ENCODE results near the gene NR3C1. TPM values are rescaled to one million over a fixed set of nuclear protein-coding genes. Genes with fewer than 3 reads are reported as not detected.

NR3C1 gene
- polyA plus RNA-seq, 4 donors: 30.6 to 86.8 (median 42.2) TPM

GRCh38 chr5:143244000-143244736, 159.3 kb downstream of the NR3C1 start:
- no peak for DNase-seq (ENCODE audit: low read depth in 4 of 4, low spot score in 3 of 4)

- no peak for DNase-seq (ENCODE audit: low read depth in 4 of 4, low spot score in 3 of 4)
Observed at GRCh38 chr5:143243103-143243502, 160.4 kb downstream of the NR3C1 start.

GRCh38 chr5:143241892-143242291, 161.6 kb downstream of the NR3C1 start:
- no peak for DNase-seq (ENCODE audit: low read depth in 4 of 4, low spot score in 3 of 4)

- DNase-seq (ENCODE audit: low read depth in 4 of 4, low spot score in 3 of 4): no peak
Observed at GRCh38 chr5:143239882-143240518, 163.5 kb downstream of the NR3C1 start.

DNA sequence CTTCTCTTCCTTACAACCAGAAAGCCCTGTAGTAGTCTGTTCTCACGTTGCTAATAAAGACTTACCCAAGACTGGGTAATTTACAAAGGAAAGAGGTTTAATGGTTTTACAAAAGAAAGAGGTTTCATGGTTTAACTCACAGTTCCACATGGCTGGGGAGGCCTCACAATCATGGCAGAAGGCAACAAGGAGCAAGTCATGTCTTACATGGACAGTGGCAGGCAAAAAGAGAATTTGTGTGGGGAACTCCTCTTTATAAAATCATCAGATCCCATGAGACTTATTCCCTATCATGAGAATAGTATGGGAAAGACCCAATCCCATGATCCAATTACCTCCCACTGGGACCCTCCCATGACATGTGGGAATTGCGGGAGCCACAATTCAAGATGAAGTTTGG, 164.9 kb downstream of the NR3C1 start:
- no peak for DNase-seq (ENCODE audit: low read depth in 4 of 4, low spot score in 3 of 4)

DNA sequence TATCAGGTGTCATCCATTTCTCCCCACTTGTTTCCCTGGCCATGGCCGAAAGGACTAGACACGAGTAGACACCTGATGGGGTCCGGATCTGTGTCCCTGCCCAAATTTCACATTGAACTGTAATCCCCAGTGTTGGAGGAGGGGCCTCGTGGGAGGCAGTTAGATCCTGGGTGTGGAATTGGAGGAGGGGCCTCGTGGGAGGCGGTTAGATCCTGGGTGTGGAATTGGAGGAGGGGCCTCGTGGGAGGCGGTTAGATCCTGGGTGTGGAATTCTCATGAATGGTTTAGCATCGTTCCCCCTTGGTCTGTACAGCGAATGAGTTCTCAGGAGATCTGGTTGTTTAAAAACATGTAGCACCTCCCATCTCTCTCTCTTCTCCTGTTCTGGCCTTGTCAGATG, 165.8 kb downstream of the NR3C1 start:
- DNase-seq (ENCODE audit: low read depth in 4 of 4, low spot score in 3 of 4): no peak

DNA sequence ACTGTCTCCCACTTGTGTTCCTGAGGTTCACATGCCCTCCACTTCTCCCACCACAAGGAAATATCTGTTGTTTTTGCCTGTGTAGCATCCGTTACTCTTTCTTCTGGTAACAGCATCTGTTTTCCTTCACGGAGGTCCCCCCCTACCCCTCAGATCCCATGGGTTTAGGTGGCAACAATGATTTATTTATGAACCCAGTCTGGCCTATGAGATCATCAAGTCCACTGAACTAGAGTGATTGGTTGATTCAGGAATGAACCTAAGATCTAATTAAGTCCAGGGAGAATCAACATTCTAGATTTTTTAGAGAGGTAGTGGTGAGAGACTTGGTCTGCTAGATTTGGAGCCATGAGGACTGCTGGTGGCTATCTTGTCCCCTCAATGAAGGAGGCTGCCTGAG, 166.8 kb downstream of the NR3C1 start:
- no peak for DNase-seq (ENCODE audit: low read depth in 4 of 4, low spot score in 3 of 4)

DNA sequence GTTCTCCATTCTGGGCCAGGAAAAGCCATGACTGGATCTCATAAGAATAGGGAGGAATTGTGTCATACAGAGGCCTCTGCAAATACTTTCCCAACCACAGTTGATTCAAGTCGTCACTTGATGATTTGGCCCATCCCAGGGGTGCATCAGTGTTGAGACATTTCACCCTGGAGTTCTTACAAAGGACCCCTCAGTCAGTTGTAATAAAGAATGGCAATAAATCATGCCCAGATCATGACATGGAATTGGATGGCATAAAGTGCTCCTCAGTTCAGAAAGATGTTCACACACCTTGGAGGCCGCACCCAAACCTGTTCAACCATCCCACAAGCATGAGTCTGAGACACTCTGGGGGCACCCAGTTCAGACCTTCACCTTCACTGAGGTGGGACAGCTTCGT, 168.1 kb downstream of the NR3C1 start:
- DNase-seq (ENCODE audit: low read depth in 4 of 4, low spot score in 3 of 4): no peak

GRCh38 chr5:143234162-143234842, 169.2 kb downstream of the NR3C1 start:
- no peak for DNase-seq (ENCODE audit: low read depth in 4 of 4, low spot score in 3 of 4)

DNA sequence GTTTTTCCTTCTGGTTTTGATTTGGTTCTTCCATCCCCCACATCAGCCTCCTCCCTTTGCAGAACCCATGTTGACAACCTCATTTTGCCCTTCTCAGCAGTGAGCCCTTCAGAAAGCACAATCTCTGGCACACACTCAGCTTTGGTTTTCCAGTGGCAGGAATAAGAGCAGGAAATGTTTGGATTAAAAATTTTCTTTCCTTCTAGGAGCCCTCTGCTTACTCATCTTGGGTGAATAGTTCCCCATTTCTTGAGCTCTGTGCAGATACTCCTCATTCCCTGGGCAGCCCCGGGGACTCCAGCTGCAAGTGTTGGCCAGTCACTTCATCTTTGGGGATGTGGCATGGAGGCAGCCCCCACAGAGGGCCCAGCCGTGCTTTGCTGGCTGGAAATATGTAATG, 170.5 kb downstream of the NR3C1 start:
- no peak for DNase-seq (ENCODE audit: low read depth in 4 of 4, low spot score in 3 of 4)

DNA sequence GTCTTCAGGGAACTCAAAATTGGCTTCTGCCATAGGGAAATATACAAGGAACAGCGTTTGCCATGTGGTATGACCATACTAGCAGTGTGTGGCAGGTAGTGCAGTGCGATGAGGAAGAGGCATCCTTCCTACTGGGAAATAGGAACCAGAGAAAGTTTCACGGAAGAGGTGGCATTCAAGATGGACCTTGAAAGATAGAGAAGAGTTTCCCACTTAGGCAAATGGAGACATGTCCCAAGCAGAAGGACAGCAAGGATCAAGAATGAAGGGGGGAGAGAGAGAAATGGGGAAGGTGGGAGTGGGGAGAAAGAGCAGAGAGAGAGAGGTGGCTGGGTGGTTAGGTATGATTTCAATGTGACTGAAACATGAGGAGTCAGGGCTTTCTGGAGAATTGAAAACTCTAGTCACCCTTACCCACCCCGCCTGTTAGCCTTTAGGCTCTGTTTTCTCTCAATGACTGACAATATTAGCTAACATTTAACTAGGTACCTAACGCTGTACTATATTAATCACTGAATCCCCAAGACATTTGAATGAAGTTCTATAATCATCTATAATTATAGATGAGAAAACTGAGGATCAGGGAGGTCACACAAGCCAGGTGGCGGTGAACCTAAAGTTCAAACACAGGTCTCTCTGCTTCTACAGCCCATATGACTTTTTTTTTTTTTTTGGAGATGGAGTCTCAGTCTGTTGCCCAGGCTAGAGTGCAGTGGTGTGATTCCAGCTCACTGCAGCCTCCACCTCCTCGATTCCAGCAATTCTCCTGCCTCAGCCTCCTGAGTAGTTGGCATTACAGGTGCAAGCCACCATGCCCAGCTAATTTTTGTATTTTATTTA, 171.3 kb downstream of the NR3C1 start:
- no peak for DNase-seq (ENCODE audit: low read depth in 4 of 4, low spot score in 3 of 4)

DNA sequence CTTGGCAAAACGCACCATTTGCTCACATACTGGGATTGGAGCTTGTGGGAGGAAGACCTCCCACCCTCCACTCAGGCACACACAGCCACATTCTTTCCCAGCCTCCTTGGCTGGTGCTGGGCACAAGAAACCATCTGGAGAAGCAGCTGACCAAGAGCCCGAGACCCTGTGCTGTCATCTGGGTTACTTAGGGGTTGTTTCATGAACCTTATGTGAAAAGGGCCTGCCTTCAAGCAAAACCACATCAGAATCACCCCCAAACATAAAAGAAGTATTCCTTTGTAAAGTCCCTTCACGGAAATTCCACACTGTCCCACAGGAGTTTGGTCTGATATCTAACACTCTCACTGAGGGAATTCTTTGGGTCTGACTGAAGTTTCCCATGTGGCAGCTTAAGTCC, 172.1 kb downstream of the NR3C1 start:
- DNase-seq (ENCODE audit: low read depth in 4 of 4, low spot score in 3 of 4): no peak

- DNase-seq (ENCODE audit: low read depth in 4 of 4, low spot score in 3 of 4): no peak
Observed at GRCh38 chr5:143230676-143230996, 172.8 kb downstream of the NR3C1 start.

- DNase-seq (ENCODE audit: low read depth in 4 of 4, low spot score in 3 of 4): no peak
Observed at GRCh38 chr5:143229896-143230675, 173.4 kb downstream of the NR3C1 start.

DNA sequence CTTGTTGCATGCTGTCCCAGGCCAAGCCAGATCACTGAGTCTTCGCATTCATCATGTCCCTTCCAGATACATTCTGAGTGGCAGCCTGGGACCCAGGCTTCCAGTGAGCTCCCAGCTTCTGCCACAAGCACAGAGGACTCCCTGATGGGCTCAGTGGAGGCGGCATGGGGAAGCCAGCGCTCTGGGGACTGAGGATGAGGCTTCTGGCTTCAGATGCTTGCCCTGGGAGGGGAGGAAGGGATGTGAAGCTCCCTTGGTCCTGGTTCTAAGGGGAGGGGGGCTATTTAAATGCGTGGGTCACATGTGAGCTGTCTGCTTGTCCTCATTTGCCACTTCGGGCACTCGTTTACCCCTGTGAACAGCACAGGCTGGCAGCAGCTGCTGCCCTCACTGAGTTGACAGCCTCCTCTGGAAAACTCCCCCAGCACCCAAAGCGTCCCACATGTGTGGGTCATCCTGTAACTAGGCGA, 174.0 kb downstream of the NR3C1 start:
- DNase-seq (ENCODE audit: low read depth in 4 of 4, low spot score in 3 of 4): no peak

GRCh38 chr5:143228597-143229293, 174.7 kb downstream of the NR3C1 start:
- DNase-seq (ENCODE audit: low read depth in 4 of 4, low spot score in 3 of 4): no peak
